BLaER1 treated with 17β-estradiol and CSF1 and Interleukin-3, amounts not matched to agents 10 nM and 100 nM (cell line): ENCODE results near the gene PNO1.

Source experiments
- H3K27ac ChIP-seq, 11 experiments: shearing (Covaris generic); formaldehyde crosslinking; 2 replicates each; pipeline ENCODE4 v1.8.1; 2022
- H3K27me3 ChIP-seq, 11 experiments: shearing (Covaris generic); formaldehyde crosslinking; 2 replicates each; pipeline ENCODE4 v1.8.1; 2022
- H3K36me3 ChIP-seq, 11 experiments: shearing (Covaris generic); formaldehyde crosslinking; 2 replicates each; pipeline ENCODE4 v1.8.1; 2022
- H3K4me1 ChIP-seq, 10 experiments: shearing (Covaris generic); formaldehyde crosslinking; 2 replicates each; pipeline ENCODE4 v1.8.1; 2022
- H3K4me2 ChIP-seq, 11 experiments: shearing (Covaris generic); formaldehyde crosslinking; 2 replicates each; pipeline ENCODE4 v1.8.1; 2022
- H3K4me3 ChIP-seq, 10 experiments: shearing (Covaris generic); formaldehyde crosslinking; 2 replicates each; pipeline ENCODE4 v1.8.1; 2022
- H3K9ac ChIP-seq, 11 experiments: shearing (Covaris generic); formaldehyde crosslinking; 2 replicates each; pipeline ENCODE4 v1.8.1; 2022
- H3K9me3 ChIP-seq, 11 experiments: shearing (Covaris generic); formaldehyde crosslinking; replicated peaks in 1 of 11; 2 replicates each; pipeline ENCODE4 v1.8.1; 2022
- H4K20me1 ChIP-seq, 11 experiments: shearing (Covaris generic); formaldehyde crosslinking; 2 replicates each; pipeline ENCODE4 v1.8.1; 2022
- Cebpa-rat ChIP-seq, 11 experiments: shearing (Covaris generic); IDR thresholded peaks; 2 replicates each; pipeline ENCODE4 v1.8.1; 2022

PNO1 gene

DNA sequence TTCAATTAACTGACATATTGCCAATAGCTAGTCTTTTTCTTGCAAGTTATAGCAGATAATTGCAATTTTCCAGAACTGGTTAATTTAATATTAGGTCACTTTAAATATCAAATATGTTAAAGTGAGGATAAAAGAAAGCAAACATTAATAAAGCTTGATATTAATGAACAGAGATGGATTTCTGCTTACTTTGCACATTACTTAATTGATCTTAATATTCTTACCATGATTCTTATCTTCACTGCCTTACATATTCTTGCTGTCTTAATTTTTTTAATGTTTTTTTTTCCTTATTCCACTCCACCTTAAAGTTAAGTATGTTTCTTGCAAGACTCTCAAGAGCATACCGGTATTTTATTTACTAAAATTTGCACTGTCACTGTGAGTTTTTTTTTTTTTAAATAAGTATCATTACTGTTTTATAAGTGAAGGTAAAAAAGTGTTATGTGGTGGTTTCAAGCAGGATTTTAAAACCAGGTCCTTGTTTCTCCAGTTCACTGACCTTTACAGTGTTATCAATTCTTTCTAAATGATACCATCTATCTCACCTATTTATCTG, 60.7 kb downstream of the PNO1 start:
- H3K9ac ChIP-seq = no peak overlapping the region
- H3K9me3 ChIP-seq = peaks cover 0 to 34% (median 28%) of the 10 kb centered on the region in 11 experiments; a peak in 19 of 22 replicates
- peaks cover 35 to 71% (median 67%) of the 10 kb centered on the region in 11 experiments for H3K36me3 ChIP-seq
- peaks cover 50 to 100% (median 85%) of the 10 kb centered on the region in 11 experiments for H4K20me1 ChIP-seq
- H3K4me3 ChIP-seq = no peak overlapping the region
- no peak for TF ChIP-seq Cebpa-rat (IDR thresholded peaks at IDR 0.05)
- no peaks in the 10 kb centered on the region for H3K27me3 ChIP-seq
- peaks cover 0 to 29% (median 0%) of the 10 kb centered on the region in 10 experiments; a peak in 7 of 20 replicates for H3K4me1 ChIP-seq
- peak overlapping the region in 3 of 11 experiments; percentile 4 to 27 (median 6); a peak in 2 of 22 replicates for H3K27ac ChIP-seq
- peak overlapping the region in 2 of 11 experiments; percentile 17 to 18; a peak in 2 of 22 replicates for H3K4me2 ChIP-seq

DNA sequence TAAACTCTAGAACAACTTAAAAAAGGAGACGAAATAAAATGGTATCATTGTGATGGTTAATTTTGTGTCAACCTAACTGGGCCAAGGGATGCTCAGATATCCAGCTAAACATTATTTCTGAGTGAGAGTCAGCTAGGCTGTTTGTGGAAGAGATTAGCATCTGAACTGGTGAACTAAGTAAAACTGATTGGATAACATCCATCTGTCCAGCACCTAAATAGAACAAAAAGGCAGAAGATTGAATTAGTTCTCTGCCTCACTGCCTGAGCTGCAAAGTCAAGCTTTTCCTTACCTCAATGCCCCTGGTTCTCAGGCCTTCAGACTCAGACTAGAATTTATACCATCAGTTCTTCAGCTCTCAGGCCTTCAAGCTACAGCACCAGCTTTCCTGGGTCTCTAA, 64.6 kb downstream of the PNO1 start:
- Histone ChIP-seq H3K27me3 (no peaks in the 10 kb centered on the region), H3K4me3 (no peak overlapping the region), H3K27ac (no peak overlapping the region), H4K20me1 (peaks cover 55 to 100% (median 83%) of the 10 kb centered on the region in 11 experiments), H3K4me1 (peaks cover 0 to 45% (median 0%) of the 10 kb centered on the region in 10 experiments; a peak in 8 of 20 replicates), H3K4me2 (no peak overlapping the region), H3K9ac (no peak overlapping the region), H3K9me3 (peaks cover 0 to 53% (median 43%) of the 10 kb centered on the region in 11 experiments; a peak in 19 of 22 replicates), H3K36me3 (peaks cover 7 to 65% (median 54%) of the 10 kb centered on the region in 11 experiments; a peak in 21 of 22 replicates)
- TF ChIP-seq Cebpa-rat (IDR thresholded peaks at IDR 0.05) = no peak

DNA sequence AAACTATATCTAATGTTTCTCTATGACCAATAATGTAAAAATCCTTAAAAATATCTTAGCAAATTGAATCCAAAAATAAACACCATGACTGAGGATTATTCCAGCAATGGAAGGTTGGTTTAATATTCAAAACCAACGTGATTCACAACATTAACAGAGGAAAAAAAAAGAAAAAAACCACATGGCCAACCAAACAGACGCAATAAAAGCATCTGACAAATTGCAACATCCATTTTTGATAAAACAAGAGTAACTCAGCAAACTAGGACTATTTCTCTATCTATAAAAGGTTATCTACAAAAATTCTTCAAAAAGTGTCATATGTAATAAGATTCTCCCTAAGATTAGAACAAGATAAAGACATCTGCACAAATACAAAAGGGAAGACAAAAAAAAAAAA, 65.7 kb downstream of the PNO1 start:
- Histone ChIP-seq H3K9me3 (peaks cover 0 to 53% (median 43%) of the 10 kb centered on the region in 11 experiments; a peak in 19 of 22 replicates), H3K4me3 (no peak overlapping the region; a peak in 1 of 20 replicates), H3K36me3 (peaks cover 7 to 65% (median 54%) of the 10 kb centered on the region in 11 experiments; a peak in 21 of 22 replicates), H3K4me2 (no peak overlapping the region), H3K4me1 (peaks cover 0 to 47% (median 0%) of the 10 kb centered on the region in 10 experiments; a peak in 8 of 20 replicates), H3K27me3 (no peaks in the 10 kb centered on the region), H4K20me1 (peaks cover 54 to 100% (median 85%) of the 10 kb centered on the region in 11 experiments), H3K27ac (no peak overlapping the region), H3K9ac (no peak overlapping the region)
- no peak for TF ChIP-seq Cebpa-rat (IDR thresholded peaks at IDR 0.05)

DNA sequence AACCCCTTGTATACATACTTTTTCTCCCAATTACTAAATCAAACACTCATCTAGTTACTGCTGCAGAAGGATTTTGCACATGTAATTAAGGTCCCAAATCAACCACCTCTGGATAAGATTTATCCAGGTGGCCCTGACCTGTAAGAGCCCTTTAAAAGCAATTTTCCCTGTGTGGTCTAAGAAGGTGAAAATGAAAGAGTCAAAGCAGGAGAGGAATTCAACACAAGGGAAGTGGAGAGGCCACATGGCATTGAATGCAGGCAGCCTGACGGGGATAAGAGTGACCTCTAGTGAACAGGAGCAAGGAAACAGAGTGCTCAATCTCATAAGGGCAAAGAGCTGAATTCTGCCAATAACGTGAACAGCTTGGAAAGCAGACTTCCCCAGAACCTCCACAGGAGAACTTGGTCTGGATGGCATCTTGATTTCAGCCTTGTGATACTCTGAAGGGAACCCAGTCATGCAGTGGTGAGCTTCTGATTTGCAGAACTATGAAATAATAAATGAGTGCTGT, 67.5 kb downstream of the PNO1 start:
- H4K20me1 ChIP-seq = peaks cover 54 to 100% (median 85%) of the 10 kb centered on the region in 11 experiments; a peak in 21 of 22 replicates
- no peak for TF ChIP-seq Cebpa-rat (IDR thresholded peaks at IDR 0.05)
- peaks cover 7 to 71% (median 55%) of the 10 kb centered on the region in 11 experiments; a peak in 21 of 22 replicates for H3K36me3 ChIP-seq
- H3K9me3 ChIP-seq = peaks cover 0 to 53% (median 43%) of the 10 kb centered on the region in 11 experiments; a peak in 19 of 22 replicates
- peak overlapping the region in 3 of 11 experiments; percentile 1 to 72 (median 57); a peak in 4 of 22 replicates for H3K4me2 ChIP-seq
- H3K4me3 ChIP-seq = no peak overlapping the region
- H3K27me3 ChIP-seq = no peaks in the 10 kb centered on the region
- H3K27ac ChIP-seq = peak overlapping the region in 2 of 11 experiments; percentile 21 to 23; a peak in 2 of 22 replicates
- peaks cover 0 to 47% (median 5%) of the 10 kb centered on the region in 10 experiments; a peak in 14 of 20 replicates for H3K4me1 ChIP-seq
- H3K9ac ChIP-seq = 0 out of 22 replicates have a peak overlapping the region, but pooled peaks of 2 of the 11 experiments have one; percentile 21 to 25
